ENCODE data around the gene ROR1. TPM values are rescaled to one million over a fixed set of nuclear protein-coding genes. Genes with fewer than 3 reads are reported as not detected.

Gene ROR1
- total RNA-seq, 2 experiments from 2014 or later = not detected

DNA sequence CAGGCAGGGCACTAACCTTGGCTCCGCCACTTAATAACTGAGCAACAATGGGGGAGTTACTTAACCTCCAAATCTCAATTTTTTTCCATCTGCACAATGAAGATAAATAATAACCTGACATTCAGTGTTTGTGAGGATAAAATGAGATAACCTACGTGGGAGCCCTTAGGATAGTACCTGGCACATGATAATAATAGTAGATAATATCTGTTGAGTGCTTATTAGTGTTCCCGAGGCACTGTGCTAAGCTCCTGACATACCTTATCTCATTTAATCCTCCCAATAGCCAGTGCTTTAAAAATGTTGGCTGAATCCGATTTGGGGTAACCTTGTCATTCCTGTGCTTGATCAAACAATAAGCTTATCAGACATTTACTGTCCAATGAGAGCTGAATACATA, 300.9 kb downstream of the ROR1 start:
- no peak overlapping the region for H3K27ac Mint-ChIP-seq
- ChIA-PET POLR2A (no interaction called here), CTCF (no interaction called here)
- no peaks in the 10 kb centered on the region for H3K36me3 Mint-ChIP-seq (ENCODE audit: low read depth)
- no peak for ATAC-seq
- no peaks in the 10 kb centered on the region for H3K9me3 Mint-ChIP-seq
- TF ChIP-seq, protein P1, sequence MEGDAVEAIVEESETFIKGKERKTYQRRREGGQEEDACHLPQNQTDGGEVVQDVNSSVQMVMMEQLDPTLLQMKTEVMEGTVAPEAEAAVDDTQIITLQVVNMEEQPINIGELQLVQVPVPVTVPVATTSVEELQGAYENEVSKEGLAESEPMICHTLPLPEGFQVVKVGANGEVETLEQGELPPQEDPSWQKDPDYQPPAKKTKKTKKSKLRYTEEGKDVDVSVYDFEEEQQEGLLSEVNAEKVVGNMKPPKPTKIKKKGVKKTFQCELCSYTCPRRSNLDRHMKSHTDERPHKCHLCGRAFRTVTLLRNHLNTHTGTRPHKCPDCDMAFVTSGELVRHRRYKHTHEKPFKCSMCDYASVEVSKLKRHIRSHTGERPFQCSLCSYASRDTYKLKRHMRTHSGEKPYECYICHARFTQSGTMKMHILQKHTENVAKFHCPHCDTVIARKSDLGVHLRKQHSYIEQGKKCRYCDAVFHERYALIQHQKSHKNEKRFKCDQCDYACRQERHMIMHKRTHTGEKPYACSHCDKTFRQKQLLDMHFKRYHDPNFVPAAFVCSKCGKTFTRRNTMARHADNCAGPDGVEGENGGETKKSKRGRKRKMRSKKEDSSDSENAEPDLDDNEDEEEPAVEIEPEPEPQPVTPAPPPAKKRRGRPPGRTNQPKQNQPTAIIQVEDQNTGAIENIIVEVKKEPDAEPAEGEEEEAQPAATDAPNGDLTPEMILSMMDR (IDR thresholded peaks at IDR 0.05) = no peak
- no peak overlapping the region for H3K4me3 Mint-ChIP-seq
- intact Hi-C loops (cut with micrococcal nuclease) = no loop called here
- H3K4me1 Mint-ChIP-seq (ENCODE audit: low read depth) = no peaks in the 10 kb centered on the region
- no peaks in the 10 kb centered on the region for H3K27me3 Mint-ChIP-seq
- no peak for DNase-seq

DNA sequence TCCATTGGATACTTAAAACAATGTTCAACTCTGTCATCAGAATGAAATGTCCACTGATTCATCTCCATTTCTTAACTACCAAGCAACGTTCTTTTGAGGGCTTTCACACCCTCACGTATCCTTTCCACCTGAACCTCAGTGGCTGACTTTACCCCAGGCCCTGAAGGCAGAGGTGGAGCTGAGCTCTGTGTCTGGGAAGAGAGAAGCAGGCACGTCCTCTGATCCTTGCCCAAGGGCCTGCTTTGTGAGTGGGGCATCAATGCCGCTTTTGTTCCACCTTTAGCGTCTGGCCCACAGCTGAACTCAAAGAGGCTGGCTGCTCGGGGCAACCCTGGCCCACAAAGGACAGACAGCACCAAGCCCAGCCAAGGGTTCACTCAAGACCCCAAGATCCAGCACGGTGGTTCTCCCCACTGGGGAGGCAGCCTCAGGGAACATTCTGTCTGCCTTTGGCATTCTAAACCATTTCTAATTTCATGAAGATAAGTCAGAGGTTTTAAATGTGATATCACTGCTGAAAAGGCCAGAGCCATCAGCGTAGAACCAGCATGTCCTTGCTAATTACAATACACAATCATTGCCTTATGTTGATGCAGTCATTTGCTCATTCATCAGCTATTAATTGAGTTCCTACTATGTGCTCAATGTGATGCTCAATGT, 303.6 kb downstream of the ROR1 start:
- no peaks in the 10 kb centered on the region for H3K27me3 Mint-ChIP-seq
- ChIA-PET CTCF (no interaction called here), POLR2A (no interaction called here)
- no peaks in the 10 kb centered on the region for H3K9me3 Mint-ChIP-seq
- no peaks in the 10 kb centered on the region for H3K36me3 Mint-ChIP-seq (ENCODE audit: low read depth)
- TF ChIP-seq, protein P1 (IDR thresholded peaks at IDR 0.05) = no peak
- H3K4me1 Mint-ChIP-seq (ENCODE audit: low read depth) = no peaks in the 10 kb centered on the region
- H3K4me3 Mint-ChIP-seq = no peak overlapping the region
- DNase-seq (no peak), ATAC-seq (no peak)
- intact Hi-C loops (cut with micrococcal nuclease) = no loop called here
- no peak overlapping the region for H3K27ac Mint-ChIP-seq

DNA sequence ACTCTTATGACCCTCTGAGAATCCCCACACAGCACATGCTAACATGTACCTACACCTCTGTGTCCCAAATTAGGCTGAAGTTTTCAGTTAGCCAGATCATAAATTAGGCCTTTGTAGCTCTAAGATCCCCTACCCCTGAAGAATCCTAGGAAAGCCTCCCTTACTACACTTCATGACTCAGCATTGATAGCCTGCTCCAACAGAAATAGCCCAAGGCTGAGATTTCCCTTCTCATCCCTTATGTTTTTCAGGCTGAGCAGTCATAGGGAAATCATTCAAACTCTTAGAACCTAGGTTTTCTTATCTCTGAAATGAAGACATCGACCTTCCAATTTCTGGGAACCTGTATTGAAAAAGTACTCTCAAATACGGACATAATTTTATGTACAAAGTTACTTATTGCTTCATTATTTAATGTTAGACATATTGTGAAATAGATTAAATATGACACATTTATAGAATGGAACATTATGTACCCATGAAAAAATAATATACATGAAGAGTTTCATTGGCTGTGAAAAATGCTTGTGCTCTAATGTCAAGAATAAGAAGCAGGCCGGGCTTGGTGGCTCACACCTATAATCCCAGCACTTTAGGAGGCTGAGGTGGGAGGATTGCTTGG, 307.2 kb downstream of the ROR1 start:
- ATAC-seq (no peak), DNase-seq (no peak)
- Mint-ChIP-seq H3K4me3 (no peak overlapping the region), H3K27me3 (no peaks in the 10 kb centered on the region), H3K36me3 (ENCODE audit: low read depth) (no peaks in the 10 kb centered on the region), H3K27ac (no peak overlapping the region), H3K4me1 (ENCODE audit: low read depth) (no peaks in the 10 kb centered on the region), H3K9me3 (no peaks in the 10 kb centered on the region)
- intact Hi-C loops (cut with micrococcal nuclease) = no loop called here
- ChIA-PET POLR2A (interaction anchor here (0.8 kb wide), 1 partner anchor 20 kb away, joined by 3 read pairs; no protein-coding TSS in a partner anchor), CTCF (no interaction called here)
- TF ChIP-seq, protein P1 (IDR thresholded peaks at IDR 0.05) = no peak

DNA sequence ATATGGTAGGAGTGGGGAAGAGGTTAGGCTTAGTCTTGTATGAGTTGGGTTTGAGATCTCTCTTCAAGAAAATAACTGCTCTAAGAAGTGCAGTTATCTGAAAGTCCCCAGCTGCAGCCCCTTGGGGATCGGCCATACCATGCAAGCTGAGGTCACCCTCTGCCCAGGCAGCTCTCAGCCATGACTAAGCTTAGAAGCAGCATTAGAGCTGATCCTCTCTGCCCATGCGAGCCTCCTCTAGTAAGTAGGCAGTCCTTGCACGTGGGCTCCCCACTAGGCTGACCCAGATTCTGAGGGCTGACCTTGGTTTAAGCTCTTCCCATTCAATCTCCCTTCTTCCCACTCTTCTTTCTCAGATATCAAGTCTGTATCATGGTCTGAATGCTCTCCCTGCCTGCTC, 308.6 kb downstream of the ROR1 start:
- Mint-ChIP-seq H3K9me3 (no peaks in the 10 kb centered on the region), H3K27ac (no peak overlapping the region), H3K27me3 (no peaks in the 10 kb centered on the region), H3K4me1 (ENCODE audit: low read depth) (no peaks in the 10 kb centered on the region), H3K4me3 (no peak overlapping the region), H3K36me3 (ENCODE audit: low read depth) (no peaks in the 10 kb centered on the region)
- ChIA-PET POLR2A (no interaction called here), CTCF (no interaction called here)
- TF ChIP-seq, protein P1 (IDR thresholded peaks at IDR 0.05) = no peak
- ATAC-seq = no peak
- DNase-seq = no peak
- intact Hi-C loops (cut with micrococcal nuclease) = no loop called here

DNA sequence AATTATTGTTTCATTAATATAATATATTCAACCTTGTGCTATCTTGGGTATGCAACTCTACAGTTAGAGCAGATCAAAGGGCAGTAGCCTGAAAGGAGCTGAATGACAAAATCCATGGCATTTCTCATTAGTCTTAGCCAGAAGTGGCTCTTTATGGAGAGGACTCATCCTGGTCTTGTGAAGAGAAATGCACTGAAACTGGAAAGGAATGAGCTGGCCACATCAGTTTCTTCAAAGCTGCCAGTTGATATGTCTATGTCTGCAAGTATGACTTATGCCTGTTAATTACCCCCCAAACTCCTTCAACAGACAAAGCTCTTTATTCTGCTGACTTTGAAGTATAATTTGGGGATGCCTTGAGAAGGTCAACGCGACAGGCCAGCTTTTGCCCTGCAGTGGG, 310.6 kb downstream of the ROR1 start:
- CTCF ChIA-PET = interaction anchor here (1.5 kb wide), 1 partner anchor 53 kb away, joined by 6 read pairs; no protein-coding TSS in a partner anchor

More for the DNA sequence above, 310.6 kb downstream of the ROR1 start:
- TF ChIP-seq, protein P1 (IDR thresholded peaks at IDR 0.05) = no peak
- Mint-ChIP-seq H3K27me3 (no peaks in the 10 kb centered on the region), H3K27ac (no peak overlapping the region), H3K36me3 (ENCODE audit: low read depth) (no peaks in the 10 kb centered on the region), H3K4me3 (no peak overlapping the region), H3K9me3 (no peaks in the 10 kb centered on the region), H3K4me1 (ENCODE audit: low read depth) (no peaks in the 10 kb centered on the region)
- no peak for ATAC-seq
- intact Hi-C loops (cut with micrococcal nuclease) = no loop called here
- POLR2A ChIA-PET = no interaction called here
- no peak for DNase-seq

All from activated CD8-positive, alpha-beta T cell treated with anti-CD3 and anti-CD28 coated beads for 36 hours (primary cell).